ENCODE data around the gene HLF.

HLF gene

DNA sequence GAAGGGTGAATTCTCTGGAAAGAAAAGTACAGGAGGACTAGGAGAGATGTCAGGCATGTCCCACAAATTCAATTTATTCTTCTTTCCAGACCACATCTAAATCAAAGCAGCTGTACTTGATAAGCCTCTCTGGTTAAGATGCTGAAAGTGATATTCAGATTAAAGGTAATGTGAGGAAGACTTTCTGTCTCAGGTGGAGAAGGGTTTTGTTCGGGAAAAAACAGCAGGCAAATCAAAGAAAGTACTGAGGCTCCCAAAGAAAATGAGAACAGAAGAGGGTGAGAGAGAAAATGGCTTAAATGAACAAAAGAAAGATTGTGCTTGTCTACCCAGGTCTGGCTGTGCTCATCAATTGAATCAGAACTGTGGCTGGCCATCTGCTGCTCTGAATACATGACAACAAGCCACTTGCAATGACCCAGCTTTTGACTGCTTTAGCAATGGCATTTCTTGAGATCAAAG, 101.3 kb downstream of the HLF start:
- Histone ChIP-seq H3K9ac (ENCODE audit: low read length) (no peak overlapping the region), H3K79me1 (ENCODE audit: low read length) (no peaks in the 10 kb centered on the region), H3K27me3 (ENCODE audit: insufficient read depth, low read length) (no peaks in the 10 kb centered on the region), H3K23ac (ENCODE audit: low read length) (no peak overlapping the region), H2AK5ac (ENCODE audit: low read length) (no peak overlapping the region), H3K14ac (ENCODE audit: low read length) (no peak overlapping the region), H2AFZ (ENCODE audit: insufficient read depth, low read length, poor library complexity) (no peak overlapping the region), H4K12ac (ENCODE audit: low read depth, low read length) (no peak overlapping the region), H4K91ac (ENCODE audit: low read depth, low read length) (no peak overlapping the region), H3K27ac (ENCODE audit: low read depth, low read length) (no peak overlapping the region), H3K9me3 (ENCODE audit: insufficient read depth, low read depth, low read length) (no peaks in the 10 kb centered on the region), H3K4me1 (ENCODE audit: control insufficient read depth in 1 of 2, insufficient read depth in 2 of 2, low read length in 2 of 2) (no peaks in the 10 kb centered on the region), H2BK12ac (ENCODE audit: low read length) (no peak overlapping the region), H3K4me2 (ENCODE audit: low read length) (no peak overlapping the region), H3K18ac (ENCODE audit: low read length) (no peak overlapping the region), H3K79me2 (ENCODE audit: control insufficient read depth, insufficient read depth, low read length, poor library complexity) (no peaks in the 10 kb centered on the region), H3K4ac (ENCODE audit: low read depth, low read length) (no peak overlapping the region), H3K36me3 (ENCODE audit: control insufficient read depth in 1 of 2, insufficient read depth in 2 of 2, low read length in 2 of 2) (no peaks in the 10 kb centered on the region), H4K8ac (ENCODE audit: low read depth, low read length) (no peak overlapping the region), H3K4me3 (ENCODE audit: low read depth, low read length) (no peak overlapping the region), H2BK120ac (ENCODE audit: insufficient read depth, low read length, poor library complexity) (no peak overlapping the region), H2BK5ac (ENCODE audit: low read depth, low read length, poor library complexity) (no peak overlapping the region)
- no CpG with 5 or more reads among the region's 1 CpG for WGBS (ENCODE audit: extremely low coverage, insufficient coverage, insufficient read length)
- no peak for DNase-seq

DNA sequence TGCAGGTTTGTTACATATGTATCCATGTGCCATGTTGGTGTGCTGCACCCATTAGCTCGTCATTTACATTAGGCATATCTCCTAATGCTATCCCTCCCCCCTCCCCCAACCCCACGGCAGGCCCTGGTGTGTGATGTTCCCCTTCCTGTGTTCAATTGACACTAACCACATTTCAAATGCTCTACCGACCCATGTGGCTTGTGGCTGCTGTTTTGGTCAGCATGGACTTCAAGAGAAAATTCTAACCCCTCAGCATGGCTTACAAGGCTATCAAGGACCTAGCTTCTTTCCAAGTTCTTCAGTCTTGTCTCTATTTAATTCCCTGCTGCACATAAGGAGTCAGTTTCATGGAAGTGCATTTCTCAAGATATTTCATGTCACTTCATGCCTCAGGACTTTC, 103.9 kb downstream of the HLF start:
- Histone ChIP-seq H3K36me3 (ENCODE audit: control insufficient read depth in 1 of 2, insufficient read depth in 2 of 2, low read length in 2 of 2) (no peaks in the 10 kb centered on the region), H2AFZ (ENCODE audit: insufficient read depth, low read length, poor library complexity) (no peak overlapping the region), H3K4me2 (ENCODE audit: low read length) (no peak overlapping the region), H3K9ac (ENCODE audit: low read length) (no peak overlapping the region), H3K4me1 (ENCODE audit: control insufficient read depth in 1 of 2, insufficient read depth in 2 of 2, low read length in 2 of 2) (no peaks in the 10 kb centered on the region), H3K23ac (ENCODE audit: low read length) (no peak overlapping the region), H3K14ac (ENCODE audit: low read length) (no peak overlapping the region), H3K18ac (ENCODE audit: low read length) (no peak overlapping the region), H3K4me3 (ENCODE audit: low read depth, low read length) (no peak overlapping the region), H2BK5ac (ENCODE audit: low read depth, low read length, poor library complexity) (no peak overlapping the region), H3K27me3 (ENCODE audit: insufficient read depth, low read length) (no peaks in the 10 kb centered on the region), H4K12ac (ENCODE audit: low read depth, low read length) (no peak overlapping the region), H2BK120ac (ENCODE audit: insufficient read depth, low read length, poor library complexity) (no peak overlapping the region), H2BK12ac (ENCODE audit: low read length) (no peak overlapping the region), H3K9me3 (ENCODE audit: insufficient read depth, low read depth, low read length) (no peaks in the 10 kb centered on the region), H3K27ac (ENCODE audit: low read depth, low read length) (no peak overlapping the region), H3K79me2 (ENCODE audit: control insufficient read depth, insufficient read depth, low read length, poor library complexity) (no peaks in the 10 kb centered on the region), H2AK5ac (ENCODE audit: low read length) (no peak overlapping the region), H3K4ac (ENCODE audit: low read depth, low read length) (no peak overlapping the region), H4K91ac (ENCODE audit: low read depth, low read length) (no peak overlapping the region), H3K79me1 (ENCODE audit: low read length) (no peaks in the 10 kb centered on the region), H4K8ac (ENCODE audit: low read depth, low read length) (no peak overlapping the region)
- DNase-seq = no peak
- no CpG with 5 or more reads among the region's 3 CpGs for WGBS (ENCODE audit: extremely low coverage, insufficient coverage, insufficient read length)

Data from trophoblast cell (in vitro differentiated cells and primary cell).